Stomach smooth muscle (tissue), 2 donors: ENCODE data around the gene TARBP1.

Source experiments
- H3K27ac ChIP-seq: one replicate; pipeline ENCODE4 v1.7.0; 2013; ENCODE audit warnings: mild to moderate bottlenecking, low read length, inconsistent platforms
- H3K27me3 ChIP-seq, 2 donors: one replicate each; pipeline ENCODE4 v1.7.0; 2013; ENCODE audit warnings: low read length in 2 of 2; ENCODE audit not compliant: insufficient read depth in 2 of 2, control insufficient read depth in 1 of 2
- H3K36me3 ChIP-seq, 2 donors: one replicate each; pipeline ENCODE4 v1.7.0; 2013; ENCODE audit warnings: low read length in 2 of 2; ENCODE audit not compliant: control insufficient read depth in 2 of 2, insufficient read depth in 2 of 2
- H3K4me1 ChIP-seq: one replicate; pipeline ENCODE4 v1.7.0; 2013; ENCODE audit warnings: low read length; ENCODE audit not compliant: control insufficient read depth, insufficient read depth
- H3K4me3 ChIP-seq, 2 donors: one replicate each; pipeline ENCODE4 v1.7.0; 2013; ENCODE audit warnings: low read length in 2 of 2
- H3K9ac ChIP-seq, 2 donors: one replicate each; pipeline ENCODE4 v1.7.0; 2013; ENCODE audit warnings: low read length in 2 of 2, mild to moderate bottlenecking in 1 of 2
- H3K9me3 ChIP-seq, 2 donors: one replicate each; pipeline ENCODE4 v1.7.0; 2013; ENCODE audit warnings: low read length in 2 of 2; ENCODE audit not compliant: control insufficient read depth in 2 of 2
- donor health status: healthy.
- donor health status: Pancreatic carcinoma.

TARBP1 gene, protein sequence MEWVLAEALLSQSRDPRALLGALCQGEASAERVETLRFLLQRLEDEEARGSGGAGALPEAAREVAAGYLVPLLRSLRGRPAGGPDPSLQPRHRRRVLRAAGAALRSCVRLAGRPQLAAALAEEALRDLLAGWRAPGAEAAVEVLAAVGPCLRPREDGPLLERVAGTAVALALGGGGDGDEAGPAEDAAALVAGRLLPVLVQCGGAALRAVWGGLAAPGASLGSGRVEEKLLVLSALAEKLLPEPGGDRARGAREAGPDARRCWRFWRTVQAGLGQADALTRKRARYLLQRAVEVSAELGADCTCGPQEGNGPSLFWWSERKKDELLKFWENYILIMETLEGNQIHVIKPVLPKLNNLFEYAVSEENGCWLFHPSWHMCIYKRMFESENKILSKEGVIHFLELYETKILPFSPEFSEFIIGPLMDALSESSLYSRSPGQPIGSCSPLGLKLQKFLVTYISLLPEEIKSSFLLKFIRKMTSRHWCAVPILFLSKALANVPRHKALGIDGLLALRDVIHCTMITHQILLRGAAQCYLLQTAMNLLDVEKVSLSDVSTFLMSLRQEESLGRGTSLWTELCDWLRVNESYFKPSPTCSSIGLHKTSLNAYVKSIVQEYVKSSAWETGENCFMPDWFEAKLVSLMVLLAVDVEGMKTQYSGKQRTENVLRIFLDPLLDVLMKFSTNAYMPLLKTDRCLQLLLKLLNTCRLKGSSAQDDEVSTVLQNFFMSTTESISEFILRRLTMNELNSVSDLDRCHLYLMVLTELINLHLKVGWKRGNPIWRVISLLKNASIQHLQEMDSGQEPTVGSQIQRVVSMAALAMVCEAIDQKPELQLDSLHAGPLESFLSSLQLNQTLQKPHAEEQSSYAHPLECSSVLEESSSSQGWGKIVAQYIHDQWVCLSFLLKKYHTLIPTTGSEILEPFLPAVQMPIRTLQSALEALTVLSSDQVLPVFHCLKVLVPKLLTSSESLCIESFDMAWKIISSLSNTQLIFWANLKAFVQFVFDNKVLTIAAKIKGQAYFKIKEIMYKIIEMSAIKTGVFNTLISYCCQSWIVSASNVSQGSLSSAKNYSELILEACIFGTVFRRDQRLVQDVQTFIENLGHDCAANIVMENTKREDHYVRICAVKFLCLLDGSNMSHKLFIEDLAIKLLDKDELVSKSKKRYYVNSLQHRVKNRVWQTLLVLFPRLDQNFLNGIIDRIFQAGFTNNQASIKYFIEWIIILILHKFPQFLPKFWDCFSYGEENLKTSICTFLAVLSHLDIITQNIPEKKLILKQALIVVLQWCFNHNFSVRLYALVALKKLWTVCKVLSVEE (N-terminal part only)

DNA sequence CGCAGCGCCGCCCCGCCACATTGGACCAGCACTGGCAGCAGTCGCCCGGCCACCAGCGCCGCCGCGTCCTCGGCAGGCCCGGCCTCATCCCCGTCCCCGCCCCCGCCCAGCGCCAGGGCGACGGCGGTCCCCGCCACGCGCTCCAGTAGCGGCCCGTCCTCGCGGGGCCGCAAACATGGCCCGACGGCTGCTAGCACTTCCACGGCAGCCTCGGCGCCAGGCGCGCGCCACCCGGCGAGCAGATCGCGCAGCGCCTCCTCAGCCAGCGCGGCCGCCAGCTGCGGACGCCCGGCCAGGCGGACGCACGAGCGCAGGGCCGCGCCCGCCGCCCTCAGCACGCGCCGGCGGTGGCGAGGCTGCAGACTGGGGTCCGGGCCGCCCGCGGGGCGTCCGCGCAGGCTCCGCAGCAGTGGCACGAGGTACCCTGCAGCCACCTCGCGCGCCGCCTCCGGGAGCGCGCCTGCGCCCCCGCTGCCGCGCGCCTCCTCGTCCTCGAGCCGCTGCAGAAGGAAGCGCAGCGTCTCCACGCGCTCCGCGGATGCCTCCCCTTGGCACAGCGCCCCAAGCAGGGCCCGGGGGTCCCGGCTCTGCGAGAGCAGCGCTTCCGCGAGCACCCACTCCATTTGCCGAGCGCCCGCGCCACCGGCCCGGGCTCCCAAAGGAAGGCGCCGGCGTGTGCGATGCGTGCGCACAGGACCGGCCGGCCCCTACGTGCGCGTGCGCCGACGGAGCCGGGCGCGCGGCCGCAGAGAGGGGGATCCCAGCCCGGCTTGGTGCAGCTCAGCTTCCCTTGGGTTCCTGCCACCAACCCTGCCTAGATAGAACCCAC, at the start of gene TARBP1:
Gene TARBP1, minus strand, starts transcription at position 699 of the 829 bp plus-strand sequence. Its CDS starts 76 bp downstream, at position 623.
- Histone ChIP-seq H3K4me3 (peak within 1 kb of the TSS; percentile 60 to 83), H3K27me3 (no peaks in the 10 kb centered on the region), H3K4me1 (peaks cover 7% of the 10 kb centered on the region), H3K9ac (peak within 1 kb of the TSS; percentile 43 to 52), H3K36me3 (no peaks in the 10 kb centered on the region), H3K9me3 (no peaks in the 10 kb centered on the region), H3K27ac (peak within 1 kb of the TSS; percentile 32)

DNA sequence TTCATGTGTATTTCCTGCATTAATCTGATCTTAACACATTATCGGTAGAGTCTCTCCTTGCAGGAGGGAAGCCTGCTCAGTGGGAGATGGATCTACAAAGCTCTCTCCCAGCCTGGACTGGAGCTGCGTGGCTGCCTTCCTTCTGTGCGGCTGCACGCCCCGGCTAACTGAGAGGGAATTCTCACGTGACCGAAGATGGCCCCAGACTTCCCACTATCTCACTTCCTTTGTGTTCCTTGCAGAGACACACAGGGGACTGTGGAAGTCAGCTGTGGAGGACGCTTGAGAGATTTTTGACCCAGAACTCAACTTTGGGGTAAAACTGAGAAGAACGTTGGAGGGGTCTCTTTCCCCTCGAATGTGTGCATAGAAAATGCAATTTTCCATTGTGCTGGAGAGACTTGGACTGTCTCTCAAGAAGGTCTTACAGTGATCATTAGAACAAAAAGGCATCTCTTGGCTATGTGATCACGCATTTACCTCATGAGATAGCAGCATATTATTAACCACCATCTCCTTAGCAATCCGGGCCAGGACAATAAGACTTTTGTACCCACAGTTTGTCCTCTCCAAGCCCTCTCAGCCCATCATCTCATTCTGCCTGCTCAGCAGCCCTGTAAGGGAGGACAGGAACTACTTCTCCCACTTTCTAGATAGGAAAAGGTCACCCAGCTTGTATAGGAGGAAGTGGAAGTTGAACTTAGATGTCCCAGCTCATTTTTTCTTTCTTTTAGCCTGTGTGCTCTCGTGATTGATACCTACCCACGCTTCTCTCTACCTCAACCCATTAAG, 49.3 kb upstream of the TARBP1 start:
- H3K27me3 ChIP-seq = no peaks in the 10 kb centered on the region
- H3K36me3 ChIP-seq = no peaks in the 10 kb centered on the region
- no peaks in the 10 kb centered on the region for H3K9me3 ChIP-seq
- peak overlapping the region in 1 of 2 donors; percentile 9 for H3K4me3 ChIP-seq
- H3K9ac ChIP-seq = no peak overlapping the region
- peaks cover 48% of the 10 kb centered on the region for H3K4me1 ChIP-seq
- H3K27ac ChIP-seq = peak overlapping the region; percentile 59

DNA sequence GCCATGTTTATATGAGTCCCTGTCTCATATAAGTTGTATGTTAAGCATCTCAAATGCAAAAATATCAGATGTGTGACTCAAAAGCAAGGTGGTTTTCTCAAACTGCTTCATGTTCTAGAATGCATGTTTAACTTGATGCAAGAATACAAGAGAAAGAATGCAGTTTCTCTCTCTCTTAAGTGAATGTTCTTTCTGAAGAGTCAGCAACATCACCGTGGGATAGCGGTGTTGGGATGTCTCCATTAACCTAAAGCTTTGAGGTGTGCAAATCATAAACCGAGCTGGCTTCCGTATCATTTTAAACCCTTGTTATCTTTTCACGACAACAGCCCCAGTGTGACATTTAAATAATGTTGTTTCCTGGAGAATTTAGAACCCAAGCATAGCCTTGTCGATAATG, 48.4 kb upstream of the TARBP1 start:
- Histone ChIP-seq H3K27me3 (no peaks in the 10 kb centered on the region), H3K9ac (no peak overlapping the region), H3K36me3 (no peaks in the 10 kb centered on the region), H3K27ac (no peak overlapping the region), H3K9me3 (no peaks in the 10 kb centered on the region), H3K4me3 (no peak overlapping the region), H3K4me1 (peaks cover 48% of the 10 kb centered on the region)

DNA sequence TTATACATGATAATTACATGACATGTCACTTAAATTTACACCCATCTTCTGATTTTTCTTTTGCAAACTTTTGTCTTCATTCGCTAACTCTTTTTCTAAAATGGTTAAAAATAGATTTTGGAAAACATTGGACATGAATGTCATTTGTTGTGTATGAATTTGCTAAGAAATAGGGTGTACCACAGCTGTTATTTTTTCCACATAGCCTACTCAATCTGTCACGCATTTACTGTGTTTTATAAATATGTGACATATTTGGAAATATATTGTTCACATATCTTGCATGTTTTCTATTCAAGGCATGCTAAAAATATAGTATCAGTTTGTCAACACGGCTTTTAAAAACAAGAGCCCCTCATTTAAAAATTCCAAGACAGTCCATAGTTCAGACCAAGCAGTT, 47.9 kb upstream of the TARBP1 start:
- Histone ChIP-seq H3K36me3 (no peaks in the 10 kb centered on the region), H3K27me3 (no peaks in the 10 kb centered on the region), H3K9me3 (no peaks in the 10 kb centered on the region), H3K9ac (no peak overlapping the region), H3K4me3 (no peak overlapping the region), H3K27ac (no peak overlapping the region), H3K4me1 (peaks cover 45% of the 10 kb centered on the region)

DNA sequence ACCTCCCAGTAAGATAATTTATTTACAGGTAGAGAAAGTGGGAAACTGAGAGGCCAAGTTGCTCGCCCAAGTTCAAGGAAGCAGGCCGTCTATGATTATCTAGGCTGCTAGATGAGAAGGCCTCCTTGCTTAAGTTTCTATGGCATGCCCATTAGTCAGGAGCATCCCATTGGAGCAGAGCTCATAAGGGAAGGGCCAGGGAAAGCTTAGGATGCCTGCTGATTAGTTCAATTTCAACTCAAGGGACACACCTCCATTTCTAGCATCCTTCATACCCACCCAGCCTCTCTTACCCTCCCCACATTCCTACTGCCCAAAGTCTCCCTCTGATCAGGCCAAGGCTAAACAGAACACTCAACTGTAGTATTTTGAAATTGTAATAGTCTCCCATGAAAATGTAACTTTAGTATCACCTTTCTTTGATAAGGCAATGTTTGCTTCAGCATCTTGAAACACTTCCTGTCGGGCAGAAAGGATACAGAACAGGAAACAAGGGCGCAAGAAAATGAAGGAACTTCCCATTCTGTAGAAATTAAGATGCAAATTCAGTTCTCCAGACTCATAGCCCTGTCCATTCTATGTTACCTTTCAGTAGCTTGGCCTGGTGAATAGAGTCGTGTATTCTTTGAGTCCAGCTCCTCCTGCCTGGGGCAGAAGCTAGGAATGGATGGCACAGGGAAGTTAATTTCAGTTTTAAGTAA, 46.3 kb upstream of the TARBP1 start:
- H3K4me3 ChIP-seq = no peak overlapping the region
- no peaks in the 10 kb centered on the region for H3K27me3 ChIP-seq
- H3K9me3 ChIP-seq = no peaks in the 10 kb centered on the region
- H3K9ac ChIP-seq = no peak overlapping the region
- H3K36me3 ChIP-seq = no peaks in the 10 kb centered on the region
- H3K27ac ChIP-seq = peak overlapping the region; percentile 12
- H3K4me1 ChIP-seq = peaks cover 35% of the 10 kb centered on the region

DNA sequence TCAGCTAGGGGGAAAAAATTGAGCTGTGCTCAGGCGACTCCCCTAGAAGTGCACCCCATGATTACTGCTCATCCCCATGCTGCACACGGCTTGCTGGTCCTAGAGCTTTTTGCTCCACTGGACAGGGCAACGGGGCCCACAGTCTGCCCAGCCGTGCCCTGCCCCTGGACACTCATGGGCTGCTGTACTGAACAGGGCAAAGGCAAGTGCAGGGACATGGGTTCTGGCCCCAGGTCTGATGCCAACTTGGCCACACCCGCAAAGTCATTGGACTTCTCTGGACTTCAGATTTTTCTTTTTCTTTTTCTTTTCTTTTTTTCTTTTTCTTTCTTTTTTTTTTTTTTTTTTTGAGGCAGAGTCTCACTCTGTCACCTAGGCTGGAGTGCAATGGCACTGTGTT, 42.9 kb upstream of the TARBP1 start:
- Histone ChIP-seq H3K36me3 (no peaks in the 10 kb centered on the region), H3K27me3 (no peaks in the 10 kb centered on the region), H3K4me3 (no peak overlapping the region), H3K4me1 (peaks cover 18% of the 10 kb centered on the region), H3K9ac (no peak overlapping the region), H3K27ac (peak overlapping the region; percentile 42), H3K9me3 (no peaks in the 10 kb centered on the region)

DNA sequence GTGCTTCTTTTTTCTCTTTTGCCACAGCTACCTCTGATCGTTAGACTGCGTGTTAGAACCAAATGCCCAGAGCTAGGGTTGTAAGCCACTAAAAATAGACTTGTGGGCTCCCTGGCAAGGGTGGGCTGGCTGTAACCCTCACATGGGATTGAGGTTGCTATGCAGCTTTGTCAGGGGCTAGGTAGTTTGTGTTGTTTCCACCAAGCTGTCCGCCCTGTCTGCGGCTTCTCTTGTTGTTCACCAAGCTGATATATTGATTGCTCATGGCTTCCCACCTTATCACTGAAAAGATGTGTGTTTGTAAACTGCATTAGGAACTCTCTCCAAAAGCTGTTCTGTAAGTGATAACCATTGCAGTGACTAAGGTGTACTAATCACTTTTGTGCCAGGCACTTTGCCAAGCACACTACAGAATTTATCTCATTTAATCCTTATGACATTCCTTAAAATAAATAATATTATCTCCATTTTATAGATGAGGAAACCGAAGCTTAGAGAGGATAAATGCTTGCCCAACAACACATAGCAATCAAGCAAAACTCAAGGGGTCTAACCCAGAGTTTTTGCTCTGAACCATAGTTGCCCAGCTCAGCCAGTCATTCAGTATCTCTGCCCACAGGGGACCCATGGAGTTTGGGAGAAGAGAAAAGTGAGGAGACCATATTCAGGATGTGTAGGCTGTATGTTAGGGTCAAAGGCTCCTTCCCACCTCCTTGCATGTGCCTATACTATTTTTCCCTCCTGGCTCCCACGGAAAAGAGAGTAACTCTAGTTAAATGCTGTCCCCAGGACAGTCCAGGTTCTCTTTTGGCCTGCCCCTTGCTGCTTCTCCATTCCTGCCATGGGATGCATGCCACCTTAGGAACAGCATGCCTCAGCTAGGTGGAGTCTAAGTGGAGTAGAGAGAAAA, 42.2 kb upstream of the TARBP1 start:
- Histone ChIP-seq H3K27ac (peak overlapping the region; percentile 42), H3K9me3 (no peaks in the 10 kb centered on the region), H3K4me3 (no peak overlapping the region), H3K36me3 (no peaks in the 10 kb centered on the region), H3K9ac (no peak overlapping the region), H3K27me3 (no peaks in the 10 kb centered on the region), H3K4me1 (peaks cover 18% of the 10 kb centered on the region)

DNA sequence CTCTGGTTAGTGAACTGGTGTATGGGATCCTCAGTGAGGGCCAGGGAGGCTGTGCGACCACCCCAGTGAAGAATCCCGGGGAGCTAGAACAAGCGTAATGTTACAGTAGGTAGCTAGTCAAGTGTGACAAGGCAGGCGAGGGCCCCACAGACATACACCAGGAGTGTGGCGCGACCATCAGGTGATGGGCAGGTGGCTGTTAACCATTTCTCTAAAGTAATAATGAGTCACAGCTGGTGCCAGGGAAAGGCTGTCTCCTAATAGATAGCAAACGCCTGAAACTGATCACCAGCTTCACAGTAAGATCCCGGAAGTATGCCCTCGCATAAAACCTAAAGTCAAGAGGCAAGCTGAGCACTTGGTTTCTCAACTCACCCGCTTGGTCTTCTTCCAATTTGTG, 40.5 kb upstream of the TARBP1 start:
- no peaks in the 10 kb centered on the region for H3K9me3 ChIP-seq
- H3K4me3 ChIP-seq = no peak overlapping the region
- H3K9ac ChIP-seq = no peak overlapping the region
- peaks cover 22% of the 10 kb centered on the region for H3K4me1 ChIP-seq
- no peak overlapping the region for H3K27ac ChIP-seq
- H3K27me3 ChIP-seq = no peaks in the 10 kb centered on the region
- no peaks in the 10 kb centered on the region for H3K36me3 ChIP-seq
